Renal pelvis (tissue), 4 donors: ENCODE measurements around the gene ADAMTS6. TPM values are rescaled to one million over a fixed set of nuclear protein-coding genes. Genes with fewer than 3 reads are reported as not detected.

Experiments
- DNase-seq: peaks from one replicate; pipeline ENCODE4 v3.0.0-alpha.2; 2013
- polyA plus RNA-seq, 3 donors: library from polyadenylated mRNA; unstranded; fragments of 120-200 nt; gene quantifications; one replicate each; pipeline ENCODE4 v1.2.1, GENCODE V29; 2013; ENCODE audit not compliant: insufficient read length in 3 of 3

Gene ADAMTS6
- polyA plus RNA-seq, 3 donors = 1.5 to 2.6 (median 1.7) TPM

GRCh38 chr5:65144136-65144871, 337.4 kb downstream of the ADAMTS6 start:
- no peak for DNase-seq

GRCh38 chr5:65142511-65143011, 339.2 kb downstream of the ADAMTS6 start:
- no peak for DNase-seq

- no peak for DNase-seq
Observed at GRCh38 chr5:65142016-65142415, 339.7 kb downstream of the ADAMTS6 start.

GRCh38 chr5:65141493-65141892, 340.2 kb downstream of the ADAMTS6 start:
- no peak for DNase-seq

GRCh38 chr5:65137631-65138030, 344.1 kb downstream of the ADAMTS6 start:
- DNase-seq = no peak

GRCh38 chr5:65133477-65134110, 348.1 kb downstream of the ADAMTS6 start:
- DNase-seq = no peak

- DNase-seq = no peak
Observed at GRCh38 chr5:65132386-65132785, 349.3 kb downstream of the ADAMTS6 start.

- DNase-seq = no peak
Observed at GRCh38 chr5:65128226-65128625, 353.5 kb downstream of the ADAMTS6 start.

- DNase-seq = no peak
Observed at GRCh38 chr5:65127161-65127901, 354.4 kb downstream of the ADAMTS6 start.

GRCh38 chr5:65126542-65127069, 355.1 kb downstream of the ADAMTS6 start:
- DNase-seq = no peak

- DNase-seq = no peak
Observed at GRCh38 chr5:65125591-65126541, 355.9 kb downstream of the ADAMTS6 start.

GRCh38 chr5:65121880-65122436, 359.8 kb downstream of the ADAMTS6 start:
- no peak for DNase-seq

- DNase-seq = no peak
Observed at GRCh38 chr5:65120371-65120967, 361.3 kb downstream of the ADAMTS6 start.

GRCh38 chr5:65117525-65117924, 364.2 kb downstream of the ADAMTS6 start:
- no peak for DNase-seq

GRCh38 chr5:65113771-65114170, 367.9 kb downstream of the ADAMTS6 start:
- DNase-seq = no peak

- DNase-seq = no peak
Observed at GRCh38 chr5:65111961-65112658, 369.6 kb downstream of the ADAMTS6 start.

GRCh38 chr5:65108786-65109743, 372.7 kb downstream of the ADAMTS6 start:
- DNase-seq = no peak

GRCh38 chr5:65105301-65105700, 376.4 kb downstream of the ADAMTS6 start:
- DNase-seq = no peak

GRCh38 chr5:65104831-65105230, 376.9 kb downstream of the ADAMTS6 start:
- DNase-seq = no peak
